ENCODE data around the gene GLRA3.

- no peak for TF ChIP-seq CTCF (optimal IDR thresholded peaks at IDR 0.05 in 1 of 3, IDR thresholded peaks at IDR 0.05 in 1 of 3, conservative IDR thresholded peaks at IDR 0.05 in 1 of 3; ENCODE audit: extremely low read depth in 1 of 3, insufficient read depth in 2 of 3, low read length in 3 of 3)
- TF ChIP-seq EZH2 (IDR thresholded peaks at IDR 0.05; ENCODE audit: low read length) = no peak
Observed at GRCh38 chr4:174633399-174633798, 195.6 kb downstream of the GLRA3 start.
